Fibroblast of lung (primary cell): ENCODE measurements around the gene DHDDS. TPM values are rescaled to one million over a fixed set of nuclear protein-coding genes. Genes with fewer than 3 reads are reported as not detected.

Source experiments
- DNase-seq, 2 donors: peaks; one replicate each; pipeline versions ENCODE4 v3.0.0 to v3.0.0-alpha.2; 2010; ENCODE audit warnings: low read depth in 2 of 2
- H2AFZ ChIP-seq: 2 replicates; pipeline ENCODE4 v1.5.1; 2012; ENCODE audit warnings: low read length, control low read depth, inconsistent platforms
- H3K27ac ChIP-seq: 2 replicates; pipeline ENCODE4 v1.5.1; 2011; ENCODE audit warnings: low read length, control low read depth; ENCODE audit not compliant: insufficient read depth
- H3K27me3 ChIP-seq: 2 replicates; pipeline ENCODE4 v1.5.1; 2011; ENCODE audit warnings: mild to moderate bottlenecking, low read length; ENCODE audit not compliant: control insufficient read depth, insufficient read depth
- H3K36me3 ChIP-seq: 2 replicates; pipeline ENCODE4 v1.5.1; 2011; ENCODE audit warnings: low read length; ENCODE audit not compliant: control insufficient read depth, insufficient read depth
- H3K4me1 ChIP-seq: 2 replicates; pipeline ENCODE4 v1.5.1; 2011; ENCODE audit warnings: low read length; ENCODE audit not compliant: control insufficient read depth, insufficient read depth; ENCODE audit errors: extremely low read depth
- H3K4me2 ChIP-seq: 2 replicates; pipeline ENCODE4 v1.5.1; 2011; ENCODE audit warnings: low read length, control low read depth; ENCODE audit not compliant: insufficient read depth; ENCODE audit errors: extremely low read depth
- H3K4me3 ChIP-seq, 4 experiments: fragments of 200-600 bp in 1 of 4; sonication (generic) in 1 of 4; replicated peaks in 1 of 4; 2 replicates each; pipeline ENCODE4 v1.5.1; 2011 to 2016; ENCODE audit warnings: low read length in 4 of 4, low read depth in 3 of 4, mild to moderate bottlenecking in 3 of 4, control low read depth in 2 of 4, inconsistent platforms in 1 of 4, mixed read lengths in 1 of 4; ENCODE audit not compliant: insufficient read depth in 1 of 4; ENCODE audit errors: control extremely low read depth in 1 of 4
- H3K79me2 ChIP-seq: 2 replicates; pipeline ENCODE4 v1.5.1; 2012; ENCODE audit warnings: mild to moderate bottlenecking, low read length, inconsistent platforms; ENCODE audit not compliant: control insufficient read depth, insufficient read depth
- H3K9ac ChIP-seq: 2 replicates; pipeline ENCODE4 v1.5.1; 2011; ENCODE audit warnings: mild to moderate bottlenecking, low read length, control low read depth; ENCODE audit not compliant: insufficient read depth
- H3K9me3 ChIP-seq: 2 replicates; pipeline ENCODE4 v1.5.1; 2012; ENCODE audit warnings: low read depth, low read length; ENCODE audit not compliant: control insufficient read depth, insufficient read depth
- H4K20me1 ChIP-seq: 2 replicates; pipeline ENCODE4 v1.5.1; 2011; ENCODE audit warnings: low read length; ENCODE audit not compliant: control insufficient read depth, insufficient read depth; ENCODE audit errors: extremely low read depth
- EZH2 ChIP-seq: IDR thresholded peaks from 2 replicates; pipeline ENCODE4 v1.5.1; 2012; ENCODE audit warnings: low read length, control low read depth, mild to moderate bottlenecking; ENCODE audit errors: missing control alignments
- polyA plus RNA-seq, 2 donors: library from polyadenylated mRNA; depleted of rRNA in 1 of 2; stranded (reverse) in 1 of 2; unstranded in 1 of 2; fragments of >200 nt; gene quantifications; 2 replicates each; pipeline ENCODE4 v1.2.1, GENCODE V29; 2011 to 2012; ENCODE audit warnings: missing spikeins in 1 of 2
- total RNA-seq: library from RNA; depleted of rRNA; stranded (reverse); fragments of >200 nt; gene quantifications from 2 replicates; pipeline ENCODE4 v1.2.1, GENCODE V29; 2014
- TF ChIP-seq, protein P1 (sequence below), 2 donors: IDR thresholded peaks in 1 of 2; conservative IDR thresholded peaks in 1 of 2; 1 replicate in 1 of 2; 2 replicates in 1 of 2; pipeline ENCODE4 v1.5.1; 2011 to 2012; ENCODE audit warnings: low read length in 2 of 2, control low read depth in 1 of 2, inconsistent platforms in 1 of 2, low read depth in 1 of 2, mild to moderate bottlenecking in 1 of 2

The DHDDS gene
- total and polyA plus RNA-seq, 2 donors (not counting 1 experiment from before 2014, with no cell fraction given) = 41.5 to 76.6 TPM

DNA sequence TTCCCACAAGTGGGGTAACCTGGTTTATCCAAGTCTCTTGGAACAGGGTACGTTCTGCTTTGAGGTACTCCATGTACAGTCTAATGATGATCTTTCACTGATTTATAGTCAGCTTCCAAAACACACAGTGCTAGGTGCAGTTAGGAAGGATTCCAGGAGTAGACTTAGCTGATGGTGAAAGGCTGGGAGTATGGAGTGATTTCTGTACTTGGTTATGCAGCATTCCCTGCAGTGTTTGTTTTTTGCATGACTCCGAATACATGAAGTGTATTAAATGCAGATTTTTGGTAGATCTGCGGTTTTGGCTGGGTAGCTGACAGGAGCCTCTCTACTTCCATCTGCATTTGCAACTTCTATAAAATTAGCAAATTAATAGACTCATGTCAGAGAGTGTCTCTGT, 43.9 kb downstream of the DHDDS start:
- peaks cover 3% of the 10 kb centered on the region for H3K4me1 ChIP-seq
- H3K9ac ChIP-seq = no peak overlapping the region
- H3K27me3 ChIP-seq = no peaks in the 10 kb centered on the region
- no peak overlapping the region for H2AFZ ChIP-seq
- H3K79me2 ChIP-seq = peaks cover 18% of the 10 kb centered on the region
- H4K20me1 ChIP-seq = peaks cover 1% of the 10 kb centered on the region
- TF ChIP-seq, protein P1, sequence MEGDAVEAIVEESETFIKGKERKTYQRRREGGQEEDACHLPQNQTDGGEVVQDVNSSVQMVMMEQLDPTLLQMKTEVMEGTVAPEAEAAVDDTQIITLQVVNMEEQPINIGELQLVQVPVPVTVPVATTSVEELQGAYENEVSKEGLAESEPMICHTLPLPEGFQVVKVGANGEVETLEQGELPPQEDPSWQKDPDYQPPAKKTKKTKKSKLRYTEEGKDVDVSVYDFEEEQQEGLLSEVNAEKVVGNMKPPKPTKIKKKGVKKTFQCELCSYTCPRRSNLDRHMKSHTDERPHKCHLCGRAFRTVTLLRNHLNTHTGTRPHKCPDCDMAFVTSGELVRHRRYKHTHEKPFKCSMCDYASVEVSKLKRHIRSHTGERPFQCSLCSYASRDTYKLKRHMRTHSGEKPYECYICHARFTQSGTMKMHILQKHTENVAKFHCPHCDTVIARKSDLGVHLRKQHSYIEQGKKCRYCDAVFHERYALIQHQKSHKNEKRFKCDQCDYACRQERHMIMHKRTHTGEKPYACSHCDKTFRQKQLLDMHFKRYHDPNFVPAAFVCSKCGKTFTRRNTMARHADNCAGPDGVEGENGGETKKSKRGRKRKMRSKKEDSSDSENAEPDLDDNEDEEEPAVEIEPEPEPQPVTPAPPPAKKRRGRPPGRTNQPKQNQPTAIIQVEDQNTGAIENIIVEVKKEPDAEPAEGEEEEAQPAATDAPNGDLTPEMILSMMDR (conservative IDR thresholded peaks at IDR 0.05 in 1 of 2, IDR thresholded peaks at IDR 0.05 in 1 of 2; ENCODE audit: low read depth in 1 of 2, low read length in 2 of 2) = no peak
- TF ChIP-seq EZH2 = no peak
- H3K27ac ChIP-seq = no peak overlapping the region
- no peaks in the 10 kb centered on the region for H3K9me3 ChIP-seq
- H3K36me3 ChIP-seq = peaks cover 7% of the 10 kb centered on the region
- no peak for DNase-seq
- H3K4me2 ChIP-seq = no peak overlapping the region
- H3K4me3 ChIP-seq = no peak overlapping the region

DNA sequence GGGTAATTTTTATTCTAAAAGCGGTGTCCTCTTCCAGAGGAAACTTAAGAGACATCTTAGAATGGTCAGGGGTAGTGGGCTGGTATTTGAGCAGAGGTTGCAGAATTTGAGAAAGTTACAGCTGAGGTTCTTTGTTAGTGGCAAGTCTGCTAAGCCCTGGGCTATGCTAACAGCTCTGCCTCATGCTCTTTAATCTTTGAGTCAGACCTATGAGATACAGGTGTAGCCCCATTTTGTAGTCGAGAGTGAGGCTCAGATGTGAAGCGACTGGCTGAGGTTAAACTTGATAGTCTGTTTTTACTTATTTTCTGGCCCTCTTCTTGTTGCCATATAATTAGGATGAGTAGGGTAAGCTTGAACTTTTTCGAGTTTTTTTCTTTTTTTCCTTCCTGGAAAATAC, 44.8 kb downstream of the DHDDS start:
- no peak overlapping the region for H3K4me2 ChIP-seq
- no peak overlapping the region for H3K4me3 ChIP-seq
- no peak overlapping the region for H3K27ac ChIP-seq
- no peak overlapping the region for H2AFZ ChIP-seq
- TF ChIP-seq, protein P1 (conservative IDR thresholded peaks at IDR 0.05 in 1 of 2, IDR thresholded peaks at IDR 0.05 in 1 of 2; ENCODE audit: low read depth in 1 of 2, low read length in 2 of 2) = no peak
- no peak for TF ChIP-seq EZH2
- no peak overlapping the region for H3K9ac ChIP-seq
- peaks cover 3% of the 10 kb centered on the region for H3K4me1 ChIP-seq
- H3K79me2 ChIP-seq = peaks cover 18% of the 10 kb centered on the region
- no peaks in the 10 kb centered on the region for H3K9me3 ChIP-seq
- no peak for DNase-seq
- peaks cover 1% of the 10 kb centered on the region for H4K20me1 ChIP-seq
- peaks cover 7% of the 10 kb centered on the region for H3K36me3 ChIP-seq
- no peaks in the 10 kb centered on the region for H3K27me3 ChIP-seq

DNA sequence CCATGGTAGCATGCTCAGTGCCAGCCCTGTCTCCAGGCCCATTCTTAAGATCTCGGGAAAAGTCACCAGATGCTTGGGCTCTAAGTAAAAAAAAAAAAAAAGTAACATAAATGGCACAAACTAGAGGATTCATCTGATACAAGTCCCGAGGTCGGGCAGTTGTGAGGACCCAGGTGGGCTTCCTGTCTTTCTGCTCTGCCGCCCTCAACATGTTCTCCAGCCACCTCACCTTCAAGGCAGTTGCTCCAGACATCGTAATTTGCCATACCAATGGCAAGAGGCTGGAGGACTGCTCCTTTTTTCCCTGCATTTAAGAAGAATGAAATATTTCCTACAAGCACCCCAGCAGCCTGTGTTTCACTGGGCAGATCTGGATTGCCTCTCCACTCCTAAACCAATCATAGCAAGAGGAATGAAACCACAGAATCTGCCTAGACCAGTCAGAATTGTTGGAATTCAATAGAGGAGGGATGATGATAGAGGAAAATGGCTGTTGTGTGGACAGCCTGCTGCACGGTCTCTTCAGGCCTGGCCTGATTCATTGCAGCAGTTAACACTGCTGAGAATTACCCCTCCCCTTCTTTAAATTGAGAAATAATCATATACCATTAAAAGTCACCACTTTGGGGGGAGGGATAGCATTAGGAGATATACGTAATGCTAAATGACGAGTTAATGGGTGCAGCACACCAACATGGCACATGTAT, 45.5 kb downstream of the DHDDS start:
- Histone ChIP-seq H3K9ac (no peak overlapping the region), H3K9me3 (no peaks in the 10 kb centered on the region), H3K36me3 (peaks cover 7% of the 10 kb centered on the region), H3K4me3 (no peak overlapping the region), H3K4me2 (no peak overlapping the region), H4K20me1 (peaks cover 1% of the 10 kb centered on the region), H3K4me1 (peaks cover 3% of the 10 kb centered on the region), H3K27me3 (no peaks in the 10 kb centered on the region), H3K79me2 (peaks cover 18% of the 10 kb centered on the region), H2AFZ (no peak overlapping the region), H3K27ac (no peak overlapping the region)
- no peak for TF ChIP-seq EZH2
- TF ChIP-seq, protein P1 (conservative IDR thresholded peaks at IDR 0.05 in 1 of 2, IDR thresholded peaks at IDR 0.05 in 1 of 2; ENCODE audit: low read depth in 1 of 2, low read length in 2 of 2) = no peak
- DNase-seq = peak in 1 of 2 donors; percentile 26
